DOHH2 (cell line): ENCODE measurements around the gene NTNG1.
A peak's percentile ranks its signal among the peaks of the same experiment; 100 is the strongest.

Experiments used
- H3F3A ChIP-seq: fragments of 200-600 bp; sonication (generic), shearing (Covaris generic); 2 replicates; pipeline ENCODE4 v1.6.0; 2016; ENCODE audit warnings: antibody characterized with exemption, mild to moderate bottlenecking; ENCODE audit not compliant: control insufficient read depth, insufficient read depth
- H3K27ac ChIP-seq: fragments of 200-600 bp; sonication (generic); 2 replicates; pipeline ENCODE4 v1.5.1; 2014; ENCODE audit warnings: low read depth, mild to moderate bottlenecking, low read length, moderate library complexity
- H3K27me3 ChIP-seq: fragments of 200-600 bp; sonication (generic); 2 replicates; pipeline ENCODE4 v1.6.1; 2014; ENCODE audit warnings: mild to moderate bottlenecking, low read length, mixed read lengths; ENCODE audit not compliant: control insufficient read depth
- H3K36me3 ChIP-seq: fragments of 200-600 bp; sonication (generic); 2 replicates; pipeline ENCODE4 v1.6.1; 2014; ENCODE audit warnings: mild to moderate bottlenecking, low read length, moderate library complexity, mixed read lengths; ENCODE audit not compliant: control insufficient read depth
- H3K4me1 ChIP-seq: fragments of 200-600 bp; sonication (generic); 2 replicates; pipeline ENCODE4 v1.6.1; 2014; ENCODE audit warnings: mild to moderate bottlenecking, low read length, mixed read lengths; ENCODE audit not compliant: control insufficient read depth
- H3K4me2 ChIP-seq: fragments of 200-600 bp; sonication (generic); 2 replicates; pipeline ENCODE4 v1.6.0; 2014; ENCODE audit warnings: mild to moderate bottlenecking, low read length, moderate library complexity
- H3K4me3 ChIP-seq: fragments of 200-600 bp; sonication (generic); 2 replicates; pipeline ENCODE4 v1.5.1; 2014; ENCODE audit warnings: mild to moderate bottlenecking, low read length, mixed read lengths
- H3K79me2 ChIP-seq: fragments of 200-600 bp; sonication (generic); 2 replicates; pipeline ENCODE4 v1.6.1; 2014; ENCODE audit warnings: mild to moderate bottlenecking, low read length, mixed read lengths; ENCODE audit not compliant: control insufficient read depth
- H3K9me2 ChIP-seq: fragments of 200-600 bp; sonication (generic); replicated peaks from 2 replicates; pipeline ENCODE4 v1.6.1; 2014; ENCODE audit warnings: mild to moderate bottlenecking, low read length, mixed read lengths; ENCODE audit not compliant: control insufficient read depth
- H3K9me3 ChIP-seq: fragments of 200-600 bp; sonication (generic); 2 replicates; pipeline ENCODE4 v1.6.1; 2014; ENCODE audit warnings: antibody characterized with exemption, low read length, mixed read lengths; ENCODE audit not compliant: control insufficient read depth, insufficient read depth
- H4K20me1 ChIP-seq: fragments of 200-600 bp; sonication (generic); 2 replicates; pipeline ENCODE4 v1.6.0; 2014; ENCODE audit warnings: low read depth, mild to moderate bottlenecking, antibody characterized with exemption, low read length, moderate library complexity; ENCODE audit not compliant: control insufficient read depth, insufficient read depth
- CTCF ChIP-seq: fragments of 200-600 bp; sonication (generic); IDR thresholded peaks from one replicate; pipeline ENCODE4 v1.5.1; 2014; ENCODE audit warnings: antibody characterized with exemption, mild to moderate bottlenecking, low read depth, low read length; ENCODE audit not compliant: poor library complexity, severe bottlenecking
- EZH2phosphoT487 ChIP-seq: fragments of 200-600 bp; sonication (generic); IDR thresholded peaks from 2 replicates; pipeline ENCODE4 v1.6.1; 2017; ENCODE audit warnings: borderline replicate concordance, mild to moderate bottlenecking, antibody characterized with exemption, low read length, moderate library complexity, mixed read lengths

Gene NTNG1

GRCh38 chr1:107344836-107345235, 204.0 kb downstream of the NTNG1 start:
- no peaks in the 10 kb centered on the region for H3K79me2 ChIP-seq
- H3K4me1 ChIP-seq: no peaks in the 10 kb centered on the region
- H3F3A ChIP-seq: no peaks in the 10 kb centered on the region
- H3K27ac ChIP-seq: no peak overlapping the region
- no peak overlapping the region for H3K4me2 ChIP-seq
- H3K36me3 ChIP-seq: no peaks in the 10 kb centered on the region
- H3K27me3 ChIP-seq: no peaks in the 10 kb centered on the region
- no peaks in the 10 kb centered on the region for H4K20me1 ChIP-seq
- H3K9me3 ChIP-seq: no peaks in the 10 kb centered on the region
- H3K9me2 ChIP-seq: no peaks in the 10 kb centered on the region
- no peak overlapping the region for H3K4me3 ChIP-seq
- TF ChIP-seq CTCF (no peak), EZH2phosphoT487 (no peak)

- peaks cover 41% of the 10 kb centered on the region for H3K4me1 ChIP-seq
- H3K9me3 ChIP-seq: peaks cover 14% of the 10 kb centered on the region; the same call in 1 of the 2 replicates
- no peaks in the 10 kb centered on the region for H3F3A ChIP-seq
- no peak for TF ChIP-seq CTCF
- no peak for TF ChIP-seq EZH2phosphoT487
- H3K4me2 ChIP-seq: no peak overlapping the region
- H4K20me1 ChIP-seq: no peaks in the 10 kb centered on the region
- no peaks in the 10 kb centered on the region for H3K27me3 ChIP-seq
- H3K27ac ChIP-seq: no peak overlapping the region
- no peaks in the 10 kb centered on the region for H3K9me2 ChIP-seq
- no peak overlapping the region for H3K4me3 ChIP-seq
- H3K79me2 ChIP-seq: no peaks in the 10 kb centered on the region
- H3K36me3 ChIP-seq: peaks cover 17% of the 10 kb centered on the region
These were observed 212.0 kb downstream of the NTNG1 start for GRCh38 chr1:107352850-107353249.

GRCh38 chr1:107357376-107357775, 216.5 kb downstream of the NTNG1 start:
- Histone ChIP-seq H3F3A (peaks cover 27% of the 10 kb centered on the region), H3K27me3 (no peaks in the 10 kb centered on the region), H3K4me2 (peak overlapping the region; percentile 87), H3K9me2 (no peaks in the 10 kb centered on the region), H3K79me2 (no peaks in the 10 kb centered on the region), H3K4me3 (no peak overlapping the region; the same call in 1 of the 2 replicates), H3K36me3 (peaks cover 13% of the 10 kb centered on the region), H3K27ac (peak overlapping the region; percentile 98), H3K9me3 (peaks cover 7% of the 10 kb centered on the region; the same call in 1 of the 2 replicates), H3K4me1 (peaks cover 81% of the 10 kb centered on the region), H4K20me1 (no peaks in the 10 kb centered on the region)
- TF ChIP-seq EZH2phosphoT487: no peak
- no peak for TF ChIP-seq CTCF
